IPS-11a (cell line): ENCODE results near the gene SSC4D.
"Not testable (repeated sequence)": the region's sequence is repeated elsewhere in the genome, so short reads cannot be mapped to it uniquely, and the experiment has no call there.

ENCODE experiments used
- H3K4me3 ChIP-seq: one replicate; pipeline ENCODE4 v1.5.1; 2013; ENCODE audit warnings: low read depth, low read length, control low read depth

SSC4D gene

GRCh38 chr7:76387789-76388188, 21.7 kb downstream of the SSC4D start:
- not testable (repeated sequence) for H3K4me3 ChIP-seq

GRCh38 chr7:76386691-76387260, 22.7 kb downstream of the SSC4D start:
- no peak overlapping the region for H3K4me3 ChIP-seq

GRCh38 chr7:76383089-76383944, 26.2 kb downstream of the SSC4D start:
- H3K4me3 ChIP-seq = no peak overlapping the region

GRCh38 chr7:76381814-76382213, 27.7 kb downstream of the SSC4D start:
- no peak overlapping the region for H3K4me3 ChIP-seq

GRCh38 chr7:76380623-76380966, 28.9 kb downstream of the SSC4D start:
- no peak overlapping the region for H3K4me3 ChIP-seq

GRCh38 chr7:76377186-76377918, 32.1 kb downstream of the SSC4D start:
- H3K4me3 ChIP-seq = no peak overlapping the region

- H3K4me3 ChIP-seq = no peak overlapping the region
Measured at GRCh38 chr7:76375251-76375650, 34.2 kb downstream of the SSC4D start.

GRCh38 chr7:76372984-76373833, 36.3 kb downstream of the SSC4D start:
- no peak overlapping the region for H3K4me3 ChIP-seq

- H3K4me3 ChIP-seq = no peak overlapping the region
Measured at GRCh38 chr7:76371396-76371795, 38.1 kb downstream of the SSC4D start.

- H3K4me3 ChIP-seq = no peak overlapping the region
Measured at GRCh38 chr7:76369018-76369417, 40.5 kb downstream of the SSC4D start.

- H3K4me3 ChIP-seq = no peak overlapping the region
Measured at GRCh38 chr7:76368190-76368589, 41.3 kb downstream of the SSC4D start.

- no peak overlapping the region for H3K4me3 ChIP-seq
Measured at GRCh38 chr7:76364198-76364584, 45.3 kb downstream of the SSC4D start.

GRCh38 chr7:76363754-76364153, 45.7 kb downstream of the SSC4D start:
- H3K4me3 ChIP-seq = not testable (repeated sequence)

- H3K4me3 ChIP-seq = no peak overlapping the region
Measured at GRCh38 chr7:76359978-76360638, 49.4 kb downstream of the SSC4D start.

GRCh38 chr7:76359111-76359977, 50.2 kb downstream of the SSC4D start:
- peak overlapping the region; percentile 91 for H3K4me3 ChIP-seq

GRCh38 chr7:76358481-76359110, 50.9 kb downstream of the SSC4D start, which contains the start of gene YWHAG:
Gene YWHAG, minus strand, starts transcription at chr7:76358991. Its CDS starts 183 bp downstream, at chr7:76358808.
- peak within 1 kb of the TSS; percentile 91 for H3K4me3 ChIP-seq

GRCh38 chr7:76358011-76358480, 51.5 kb downstream of the SSC4D start:
- H3K4me3 ChIP-seq = peak overlapping the region; percentile 91

- H3K4me3 ChIP-seq = peak overlapping the region; percentile 91
Measured at GRCh38 chr7:76357475-76358010, 52.0 kb downstream of the SSC4D start.

GRCh38 chr7:76356823-76357222, 52.7 kb downstream of the SSC4D start:
- peak overlapping the region; percentile 91 for H3K4me3 ChIP-seq
